ENCODE results near the gene SMC1B.
"Not testable (repeated sequence)": the region's sequence is repeated elsewhere in the genome, so short reads cannot be mapped to it uniquely, and the experiment has no call there.

SMC1B gene

GRCh38 chr22:45329530-45329936, 83.9 kb downstream of the SMC1B start:
- no peak for TF ChIP-seq CTCF (IDR thresholded peaks at IDR 0.05; ENCODE audit: low read depth, low read length, missing control alignments)
- H3K4me3 ChIP-seq (replicated peaks; ENCODE audit: low read depth, low read length), result no peak overlapping the region
- no peak for DNase-seq (ENCODE audit: extremely low read depth, low read depth)

GRCh38 chr22:45328822-45329529, 84.4 kb downstream of the SMC1B start:
- DNase-seq (ENCODE audit: extremely low read depth, low read depth), result no peak
- TF ChIP-seq CTCF (IDR thresholded peaks at IDR 0.05; ENCODE audit: low read depth, low read length, missing control alignments), result no peak
- H3K4me3 ChIP-seq (replicated peaks; ENCODE audit: low read depth, low read length), result no peak overlapping the region

GRCh38 chr22:45328261-45328660, 85.1 kb downstream of the SMC1B start:
- not testable (repeated sequence) for H3K4me3 ChIP-seq (replicated peaks; ENCODE audit: low read depth, low read length); DNase-seq (ENCODE audit: extremely low read depth, low read depth)

- DNase-seq (ENCODE audit: extremely low read depth, low read depth), result no peak
- TF ChIP-seq CTCF (IDR thresholded peaks at IDR 0.05; ENCODE audit: low read depth, low read length, missing control alignments), result no peak
- no peak overlapping the region for H3K4me3 ChIP-seq (replicated peaks; ENCODE audit: low read depth, low read length)
Measured at GRCh38 chr22:45324311-45324711, 89.1 kb downstream of the SMC1B start.

GRCh38 chr22:45323695-45324094, 89.7 kb downstream of the SMC1B start:
- TF ChIP-seq CTCF (IDR thresholded peaks at IDR 0.05; ENCODE audit: low read depth, low read length, missing control alignments), result no peak
- H3K4me3 ChIP-seq (replicated peaks; ENCODE audit: low read depth, low read length), result no peak overlapping the region
- DNase-seq (ENCODE audit: extremely low read depth, low read depth), result no peak

- no peak for TF ChIP-seq CTCF (IDR thresholded peaks at IDR 0.05; ENCODE audit: low read depth, low read length, missing control alignments)
- no peak for DNase-seq (ENCODE audit: extremely low read depth, low read depth)
- H3K4me3 ChIP-seq (replicated peaks; ENCODE audit: low read depth, low read length), result no peak overlapping the region
Measured at GRCh38 chr22:45322873-45323525, 90.4 kb downstream of the SMC1B start.

- DNase-seq (ENCODE audit: extremely low read depth, low read depth), result no peak
- H3K4me3 ChIP-seq (replicated peaks; ENCODE audit: low read depth, low read length), result no peak overlapping the region
- TF ChIP-seq CTCF (IDR thresholded peaks at IDR 0.05; ENCODE audit: low read depth, low read length, missing control alignments), result no peak
Measured at GRCh38 chr22:45321827-45322226, 91.6 kb downstream of the SMC1B start.
